ENCODE data around the gene PPAT.
A peak's percentile ranks its signal among the peaks of the same experiment; 100 is the strongest.
"Not testable (repeated sequence)": the region's sequence is repeated elsewhere in the genome, so short reads cannot be mapped to it uniquely, and the experiment has no call there.

The PPAT gene

DNA sequence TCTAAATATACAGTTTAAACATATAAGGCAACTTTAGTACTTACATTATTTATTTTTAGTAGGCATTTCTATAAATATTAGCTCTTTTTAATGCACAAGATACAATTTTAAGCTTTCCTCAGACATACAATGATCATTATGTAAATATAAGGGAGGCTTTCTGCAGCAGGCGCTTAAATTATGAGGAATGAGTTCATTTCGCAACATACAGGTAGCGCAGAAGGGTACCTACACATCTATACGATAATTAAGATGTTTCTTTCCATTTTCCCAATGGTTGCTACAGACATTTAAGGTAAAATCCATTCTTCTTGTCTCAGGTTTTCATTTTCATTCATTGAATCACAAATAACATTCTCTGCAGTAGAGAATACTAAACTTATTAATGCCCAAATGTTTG is 49.3 kb downstream of the PPAT start:
- DNase-seq (ENCODE audit: low spot score), result no peak
- no peak overlapping the region for H3K27ac ChIP-seq
- peak overlapping the region; percentile 32 for H3K4me3 ChIP-seq
- no peak for TF ChIP-seq CTCF (IDR thresholded peaks at IDR 0.05)

GRCh38 chr4:56375458-56375857 is 60.0 kb downstream of the PPAT start:
- Histone ChIP-seq H3K4me3 (no peak overlapping the region), H3K27ac (no peak overlapping the region)
- no peak for DNase-seq (ENCODE audit: low spot score)
- TF ChIP-seq CTCF (IDR thresholded peaks at IDR 0.05), result no peak

DNA sequence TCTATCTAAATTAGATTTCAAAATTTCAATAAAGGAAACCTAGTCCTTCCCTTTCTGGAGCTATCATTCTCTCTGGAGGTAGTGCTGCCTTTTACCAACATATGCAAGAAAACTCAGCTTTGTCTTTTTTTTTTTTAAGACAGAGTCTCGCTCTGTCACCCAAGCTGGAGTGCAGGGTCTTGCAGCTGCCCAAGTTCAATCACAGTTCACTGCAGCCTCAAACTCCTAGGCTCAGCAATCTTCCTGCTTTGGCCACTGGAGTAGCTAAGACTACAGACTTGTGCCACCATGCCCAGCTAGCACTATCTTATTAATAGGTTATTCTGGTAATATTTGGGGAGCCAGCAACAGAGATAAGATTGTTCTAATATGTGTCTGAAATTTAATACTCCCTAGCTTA is 60.5 kb downstream of the PPAT start:
- no peak overlapping the region for H3K27ac ChIP-seq
- DNase-seq (ENCODE audit: low spot score), result no peak
- no peak overlapping the region for H3K4me3 ChIP-seq
- TF ChIP-seq CTCF (IDR thresholded peaks at IDR 0.05), result no peak

DNA sequence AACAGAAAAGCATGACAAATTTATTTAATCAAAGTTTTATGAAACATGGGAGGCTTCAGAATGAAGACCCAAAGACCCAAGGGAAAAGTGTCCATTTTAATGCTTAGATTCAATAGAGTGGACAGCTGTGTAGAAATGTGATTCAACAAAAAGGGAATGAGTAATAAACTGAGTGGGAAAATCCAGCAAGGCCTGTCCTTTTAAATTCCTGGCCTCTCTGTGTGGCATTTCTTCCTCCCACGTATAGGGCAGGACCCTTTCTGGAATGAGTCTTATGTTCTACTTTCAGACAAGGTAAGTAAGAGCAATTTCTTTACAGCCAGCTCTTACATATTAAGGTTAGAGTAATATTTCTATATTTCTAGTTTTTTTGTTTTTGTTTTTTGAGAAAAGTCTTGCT is 62.6 kb downstream of the PPAT start:
- no peak for DNase-seq (ENCODE audit: low spot score)
- H3K4me3 ChIP-seq, result no peak overlapping the region
- no peak overlapping the region for H3K27ac ChIP-seq
- no peak for TF ChIP-seq CTCF (IDR thresholded peaks at IDR 0.05)

DNA sequence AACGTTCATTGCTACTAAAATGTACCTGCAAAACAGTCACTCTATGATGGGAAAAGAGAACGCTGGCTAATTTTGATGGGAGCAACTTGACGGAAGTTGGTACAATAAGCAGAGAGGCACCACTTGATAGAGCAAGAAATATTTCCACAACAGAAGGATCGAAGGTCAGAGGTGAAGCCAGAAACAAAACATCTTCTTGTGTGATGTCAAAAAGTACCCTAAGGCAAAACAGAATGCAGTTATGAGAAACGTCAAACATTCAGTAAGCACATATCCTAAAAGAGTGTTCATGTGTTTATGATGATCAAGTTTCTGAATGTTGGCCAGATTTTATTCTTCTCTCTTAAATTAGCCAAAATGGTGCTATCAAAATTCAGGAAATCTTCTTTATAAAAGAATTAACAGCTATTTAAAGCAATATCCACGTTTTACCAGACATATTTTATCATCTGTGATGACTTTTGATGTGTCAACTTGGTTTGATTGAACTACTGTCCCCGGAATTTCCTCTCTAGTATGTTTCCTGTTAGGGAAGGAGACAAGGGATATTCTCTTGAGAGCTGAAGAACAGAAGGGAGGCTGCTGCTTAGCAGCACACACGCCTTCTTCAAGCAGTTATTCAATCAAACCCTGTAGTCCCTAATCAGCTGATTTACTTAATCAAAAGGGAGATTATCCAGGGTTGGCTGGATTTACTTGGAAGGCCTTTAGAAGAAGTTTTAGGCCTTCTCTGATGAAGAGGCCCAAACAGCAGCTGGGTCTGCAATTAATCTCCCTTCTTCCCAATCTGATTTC is 63.8 kb downstream of the PPAT start:
- Histone ChIP-seq H3K27ac (no peak overlapping the region), H3K4me3 (no peak overlapping the region)
- no peak for DNase-seq (ENCODE audit: low spot score)
- TF ChIP-seq CTCF (IDR thresholded peaks at IDR 0.05), result no peak

DNA sequence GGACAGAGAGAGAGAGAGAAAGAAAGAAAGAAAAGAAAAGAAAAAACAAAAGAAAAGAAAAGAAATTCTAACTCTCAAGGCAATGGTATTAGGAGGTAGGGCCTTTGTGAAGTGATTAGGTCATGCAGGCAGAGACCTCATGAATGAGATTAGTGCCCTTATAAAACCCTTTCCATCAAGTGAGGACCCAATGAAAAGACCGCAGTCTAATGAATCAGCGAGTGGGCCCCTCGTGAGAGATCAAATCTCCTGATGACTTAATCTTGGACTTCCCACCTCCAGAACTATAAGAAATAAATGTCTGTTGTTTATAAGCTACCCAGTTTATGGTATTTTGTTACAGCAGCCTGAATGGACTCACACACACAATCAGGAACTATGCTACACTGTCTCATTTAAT is 65.0 kb downstream of the PPAT start:
- no peak overlapping the region for H3K27ac ChIP-seq
- no peak for TF ChIP-seq CTCF (IDR thresholded peaks at IDR 0.05)

DNA sequence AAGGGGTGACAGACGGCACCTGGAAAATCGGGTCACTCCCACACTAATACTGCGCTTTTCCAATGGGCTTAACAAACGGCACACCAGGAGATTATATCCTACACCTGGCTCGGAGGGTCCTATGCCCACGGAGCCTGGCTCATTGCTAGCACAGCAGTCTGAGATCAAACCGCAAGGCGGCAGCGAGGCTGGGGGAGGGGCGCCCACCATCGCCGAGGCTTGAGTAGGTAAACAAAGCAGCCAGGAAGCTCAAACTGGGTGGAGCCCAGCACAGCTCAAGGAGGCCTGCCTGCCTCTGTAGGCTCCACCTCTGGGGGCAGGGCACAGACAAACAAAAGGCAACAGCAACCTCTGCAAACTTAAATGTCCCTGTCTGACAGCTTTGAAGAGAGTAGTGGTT is 72.4 kb downstream of the PPAT start:
- H3K27ac ChIP-seq; H3K4me3 ChIP-seq; DNase-seq (ENCODE audit: low spot score): not testable (repeated sequence)

More for the DNA sequence above, 65.0 kb downstream of the PPAT start:
- DNase-seq (ENCODE audit: low spot score), result no peak
- H3K4me3 ChIP-seq, result no peak overlapping the region

Measured in coronary artery (tissue), 2 donors.